ENCODE data around the gene KCMF1. TPM values are rescaled to one million over a fixed set of nuclear protein-coding genes. Genes with fewer than 3 reads are reported as not detected.
A peak's percentile ranks its signal among the peaks of the same experiment; 100 is the strongest.

Gene KCMF1
- total RNA-seq, 1 experiment from 2014 or later, result 73.6 TPM

- Histone ChIP-seq H3K9me3 (ENCODE audit: low read length) (no peaks in the 10 kb centered on the region), H3K36me3 (ENCODE audit: low read depth, low read length) (no peaks in the 10 kb centered on the region), H4K20me1 (ENCODE audit: low read length) (no peaks in the 10 kb centered on the region), H3K79me2 (ENCODE audit: low read length) (no peaks in the 10 kb centered on the region; the same call in 1 of the 2 replicates), H3K4me3 (ENCODE audit: low read length) (no peak overlapping the region), H3K4me2 (ENCODE audit: low read length) (no peak overlapping the region), H3K27ac (ENCODE audit: low read length) (no peak overlapping the region), H3K9ac (ENCODE audit: low read length) (no peak overlapping the region), H3F3A (ENCODE audit: low read length, unreplicated experiment) (peaks cover 8% of the 10 kb centered on the region), H3K27me3 (ENCODE audit: low read length) (no peaks in the 10 kb centered on the region), H3K9me2 (replicated peaks; ENCODE audit: low read length) (no peaks in the 10 kb centered on the region), H3K4me1 (ENCODE audit: insufficient read depth, low read length) (peaks cover 27% of the 10 kb centered on the region), H2AFZ (ENCODE audit: low read length) (no peak overlapping the region)
- ATAC-seq, result no peak
- intact Hi-C loops (cut with micrococcal nuclease), result no loop called here
- no peak for DNase-seq
- TF ChIP-seq CTCF (conservative IDR thresholded peaks at IDR 0.05; ENCODE audit: low read depth, low read length) (no peak), EZH2phosphoT487 (IDR thresholded peaks at IDR 0.05; ENCODE audit: borderline replicate concordance, low read length) (no peak), EZH2 (IDR thresholded peaks at IDR 0.05; ENCODE audit: low read length, unreplicated experiment) (no peak)
- ChIA-PET CTCF (no interaction called here), POLR2A (ENCODE audit: unreplicated experiment) (no interaction called here)
- no TSS peak for BruUV-seq (replicated peaks)
Observed at GRCh38 chr2:84954329-84954728, 16.6 kb upstream of the KCMF1 start.

GRCh38 chr2:84956334-84957297 is 14.3 kb upstream of the KCMF1 start:
- TF ChIP-seq EZH2phosphoT487 (IDR thresholded peaks at IDR 0.05; ENCODE audit: borderline replicate concordance, low read length) (no peak), CTCF (conservative IDR thresholded peaks at IDR 0.05; ENCODE audit: low read depth, low read length) (no peak), EZH2 (IDR thresholded peaks at IDR 0.05; ENCODE audit: low read length, unreplicated experiment) (no peak)
- no peak overlapping the region for H3K9ac ChIP-seq (ENCODE audit: low read length)
- H3K4me1 ChIP-seq (ENCODE audit: insufficient read depth, low read length), result peaks cover 42% of the 10 kb centered on the region
- no peak for DNase-seq
- H3K27ac ChIP-seq (ENCODE audit: low read length), result peak overlapping the region; percentile 99
- H3F3A ChIP-seq (ENCODE audit: low read length, unreplicated experiment), result peaks cover 20% of the 10 kb centered on the region
- no TSS peak for BruUV-seq (replicated peaks)
- no peaks in the 10 kb centered on the region; the same call in 1 of the 2 replicates for H3K79me2 ChIP-seq (ENCODE audit: low read length)
- no peak for ATAC-seq
- no peaks in the 10 kb centered on the region for H4K20me1 ChIP-seq (ENCODE audit: low read length)
- ChIA-PET CTCF (no interaction called here), POLR2A (ENCODE audit: unreplicated experiment) (interaction anchor here (0.6 to 0.7 kb wide), 2 partner anchors 10 to 30 kb away, joined by 4 to 5 read pairs; no protein-coding TSS in a partner anchor)
- no peaks in the 10 kb centered on the region for H3K9me3 ChIP-seq (ENCODE audit: low read length)
- H3K4me3 ChIP-seq (ENCODE audit: low read length), result no peak overlapping the region
- intact Hi-C loops (cut with micrococcal nuclease), result no loop called here
- no peaks in the 10 kb centered on the region for H3K9me2 ChIP-seq (replicated peaks; ENCODE audit: low read length)
- no peaks in the 10 kb centered on the region for H3K27me3 ChIP-seq (ENCODE audit: low read length)
- H2AFZ ChIP-seq (ENCODE audit: low read length), result no peak overlapping the region
- no peaks in the 10 kb centered on the region for H3K36me3 ChIP-seq (ENCODE audit: low read depth, low read length)
- peak overlapping the region; percentile 14; the same call in 1 of the 2 replicates for H3K4me2 ChIP-seq (ENCODE audit: low read length)

Data from PC-3 (cell line).